ENCODE results near the gene ATAD3B.
"Not testable (repeated sequence)": the region's sequence is repeated elsewhere in the genome, so short reads cannot be mapped to it uniquely, and the experiment has no call there.

ATAD3B gene

DNA sequence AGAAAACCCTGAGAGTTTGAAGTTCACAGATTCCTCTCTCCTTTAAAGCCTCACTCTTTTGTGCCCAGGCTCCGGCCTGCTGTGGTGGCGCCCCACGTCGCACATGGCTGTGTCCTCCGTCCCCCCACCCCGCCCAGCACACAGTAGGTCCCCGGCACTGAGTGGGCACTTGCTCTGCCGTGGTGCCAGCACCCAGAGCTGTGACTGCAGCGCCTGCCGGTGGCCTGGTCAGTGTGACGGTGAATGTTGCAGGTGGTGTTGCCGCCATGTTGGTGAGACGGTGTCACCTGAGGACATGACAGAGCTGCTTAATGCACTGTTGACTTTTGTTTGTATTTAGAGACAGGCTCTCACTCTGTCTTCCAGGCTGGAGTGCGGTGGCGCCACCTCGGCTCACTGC lies 18.7 kb upstream of the ATAD3B start:
- no peak for DNase-seq

DNA sequence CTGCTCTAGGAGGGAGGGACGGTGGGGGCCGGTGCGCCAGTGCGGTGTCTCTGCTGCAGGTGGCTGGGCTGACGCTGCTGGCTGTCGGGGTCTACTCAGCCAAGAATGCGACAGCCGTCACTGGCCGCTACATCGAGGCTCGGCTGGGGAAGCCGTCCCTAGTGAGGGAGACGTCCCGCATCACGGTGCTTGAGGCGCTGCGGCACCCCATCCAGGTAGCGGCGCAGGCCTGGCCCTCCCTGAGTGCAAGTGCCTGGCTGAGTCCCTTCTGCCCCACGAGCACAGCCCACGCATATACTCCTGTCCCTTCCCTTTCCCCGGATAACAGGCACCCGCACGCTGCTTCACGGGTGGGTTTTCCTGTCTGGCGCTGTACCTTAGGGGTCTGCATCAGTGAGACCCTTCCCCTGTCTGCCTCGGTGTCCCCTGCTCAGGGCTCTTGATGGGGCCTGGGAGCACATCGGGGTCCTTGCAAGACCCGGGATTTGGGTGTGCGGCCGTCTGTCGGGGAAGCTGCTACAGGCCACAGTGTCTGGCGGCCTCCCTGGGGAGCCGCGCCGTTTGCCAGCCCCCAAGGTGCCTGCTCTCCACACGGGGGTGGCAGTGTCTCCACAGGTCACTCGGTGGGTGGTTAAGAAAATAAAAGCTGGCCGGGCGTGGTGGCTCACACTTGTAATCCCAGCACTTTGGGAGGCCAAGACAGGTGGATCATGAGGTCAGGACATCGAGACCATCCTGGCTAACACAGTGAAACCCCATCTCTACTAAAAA lies 17.1 kb upstream of the ATAD3B start:
- DNase-seq, result not testable (repeated sequence)

DNA sequence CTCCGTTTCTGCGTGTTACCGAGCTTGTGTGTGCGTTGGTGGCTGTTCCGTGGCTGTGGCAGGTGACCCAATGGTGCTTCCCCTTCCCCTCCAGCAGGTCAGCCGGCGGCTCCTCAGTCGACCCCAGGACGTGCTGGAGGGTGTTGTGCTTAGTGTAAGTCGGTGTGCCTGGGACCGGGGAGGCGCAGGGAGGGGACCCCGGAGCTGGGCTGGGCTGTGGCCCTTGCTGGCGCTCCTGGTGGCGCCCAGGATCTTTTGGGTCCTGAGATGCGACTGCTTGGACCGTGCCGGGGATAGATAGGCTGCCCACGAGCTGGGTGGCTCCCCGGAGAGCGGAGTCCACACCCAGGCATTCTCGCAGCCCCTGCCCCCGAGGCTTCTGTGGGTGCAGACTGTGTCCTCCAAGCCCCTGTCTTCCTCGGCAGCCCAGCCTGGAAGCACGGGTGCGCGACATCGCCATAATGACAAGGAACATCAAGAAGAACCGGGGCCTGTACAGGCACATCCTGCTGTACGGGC lies 16.1 kb upstream of the ATAD3B start:
- DNase-seq, result no peak

DNA sequence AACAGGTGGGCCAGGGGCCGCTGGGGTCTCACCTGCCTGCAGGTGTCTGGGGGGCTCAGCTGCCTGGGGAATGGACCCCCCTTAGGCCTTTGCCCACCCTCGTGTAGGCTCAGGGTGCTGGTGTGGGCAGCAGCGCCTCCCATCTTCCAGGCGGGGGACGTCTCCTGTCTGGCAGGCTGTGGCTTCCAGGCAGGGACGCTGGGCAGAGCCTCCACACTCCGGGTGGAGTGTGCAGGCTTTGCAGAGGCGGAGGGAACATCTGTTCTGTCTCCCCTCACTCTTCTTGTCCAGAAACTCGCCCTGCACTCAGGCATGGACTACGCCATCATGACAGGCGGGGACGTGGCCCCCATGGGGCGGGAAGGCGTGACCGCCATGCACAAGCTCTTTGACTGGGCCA lies 15.6 kb upstream of the ATAD3B start:
- not testable (repeated sequence) for DNase-seq

DNA sequence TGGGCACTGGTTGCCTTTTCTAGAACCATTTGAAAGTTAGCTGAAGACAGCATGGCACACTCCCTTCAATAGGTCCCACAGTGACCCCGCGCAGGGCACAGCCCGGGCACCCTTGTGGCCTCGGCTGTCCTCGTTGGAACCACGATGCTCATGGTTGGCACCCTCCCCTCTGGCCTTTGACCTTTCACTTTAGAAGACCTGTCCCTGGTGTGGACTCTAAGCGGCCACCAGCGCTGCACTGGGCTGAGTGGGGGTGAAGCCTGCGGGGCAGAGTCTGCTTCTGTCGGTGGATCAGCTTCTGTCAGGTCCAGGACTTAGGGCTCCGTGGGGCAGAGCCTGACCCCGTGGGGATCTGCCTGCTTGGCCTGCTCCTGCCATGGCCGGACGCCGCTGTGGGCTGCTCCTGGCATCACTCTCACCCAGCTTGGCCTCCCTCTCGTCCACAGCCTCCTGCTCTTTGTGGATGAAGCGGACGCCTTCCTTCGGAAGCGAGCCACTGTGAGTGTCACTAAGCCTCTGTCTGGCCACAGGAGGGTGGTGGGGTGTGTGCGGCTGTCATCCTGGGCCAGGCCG lies 14.8 kb upstream of the ATAD3B start:
- DNase-seq, result not testable (repeated sequence)

DNA sequence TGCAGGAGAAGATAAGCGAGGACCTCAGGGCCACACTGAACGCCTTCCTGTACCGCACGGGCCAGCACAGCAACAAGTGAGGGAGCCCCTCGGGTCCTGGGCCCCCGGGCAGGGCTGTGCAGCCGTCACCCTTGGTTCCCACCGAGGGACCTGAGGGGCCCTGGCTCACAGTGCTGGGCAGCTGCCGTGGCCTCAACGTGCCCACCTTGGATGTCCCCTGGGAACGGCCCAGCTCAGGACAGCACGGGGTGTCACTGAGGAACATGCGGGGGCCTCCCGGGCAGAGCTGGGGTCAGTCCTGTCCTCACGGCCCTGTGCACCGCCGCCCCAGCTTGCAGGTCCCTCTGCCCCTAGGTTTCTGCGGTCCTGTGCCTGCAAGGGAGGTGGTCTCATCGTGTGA lies 12.4 kb upstream of the ATAD3B start:
- not testable (repeated sequence) for DNase-seq

DNA sequence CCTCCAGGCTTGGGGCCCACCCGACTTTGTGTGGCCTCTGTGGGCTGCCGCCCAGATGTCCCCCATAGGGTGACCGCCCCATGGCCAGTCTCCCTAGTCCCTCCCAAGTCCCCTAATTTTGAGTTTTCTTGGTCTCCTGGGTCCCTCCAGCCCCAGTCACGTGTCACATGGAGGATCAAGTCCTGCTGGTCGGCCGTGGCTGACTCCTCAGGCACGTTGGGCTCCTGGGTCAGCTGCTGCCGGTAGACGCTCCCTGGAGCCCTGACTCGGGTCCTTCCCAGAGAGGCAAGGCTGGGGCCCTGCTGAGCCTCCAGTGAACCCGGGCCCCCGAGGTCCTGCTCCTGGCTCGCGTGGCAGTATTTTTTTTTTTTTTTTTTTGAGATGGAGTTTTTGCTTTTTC lies 11.9 kb upstream of the ATAD3B start:
- DNase-seq, result not testable (repeated sequence)

DNA sequence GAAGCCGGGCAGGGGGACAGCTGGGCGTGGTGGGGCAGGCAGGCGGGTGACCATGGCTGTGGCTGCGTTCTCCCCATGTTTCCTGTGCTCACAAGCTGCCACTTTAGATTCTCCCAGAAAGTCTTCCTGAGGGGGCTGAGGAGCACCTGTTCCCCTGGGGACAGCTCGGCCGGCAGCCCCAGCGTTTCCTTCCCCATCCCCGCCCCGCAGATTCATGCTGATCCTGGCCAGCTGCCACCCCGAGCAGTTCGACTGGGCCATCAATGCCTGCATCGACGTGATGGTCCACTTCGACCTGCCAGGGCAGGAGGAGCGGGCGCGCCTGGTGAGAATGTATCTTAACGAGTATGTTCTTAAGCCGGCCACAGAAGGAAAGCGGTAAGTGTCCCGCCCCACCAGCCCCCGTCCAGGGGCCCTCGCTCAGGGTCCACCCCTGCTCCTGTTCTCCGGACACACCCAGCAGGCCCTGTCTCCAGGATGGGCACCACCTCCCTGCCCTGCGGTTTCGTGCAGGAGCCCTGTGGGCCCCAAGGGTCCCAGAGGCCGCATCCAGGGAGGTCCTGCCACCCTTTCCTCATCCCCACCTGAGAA lies 10.9 kb upstream of the ATAD3B start:
- DNase-seq, result no peak

DNA sequence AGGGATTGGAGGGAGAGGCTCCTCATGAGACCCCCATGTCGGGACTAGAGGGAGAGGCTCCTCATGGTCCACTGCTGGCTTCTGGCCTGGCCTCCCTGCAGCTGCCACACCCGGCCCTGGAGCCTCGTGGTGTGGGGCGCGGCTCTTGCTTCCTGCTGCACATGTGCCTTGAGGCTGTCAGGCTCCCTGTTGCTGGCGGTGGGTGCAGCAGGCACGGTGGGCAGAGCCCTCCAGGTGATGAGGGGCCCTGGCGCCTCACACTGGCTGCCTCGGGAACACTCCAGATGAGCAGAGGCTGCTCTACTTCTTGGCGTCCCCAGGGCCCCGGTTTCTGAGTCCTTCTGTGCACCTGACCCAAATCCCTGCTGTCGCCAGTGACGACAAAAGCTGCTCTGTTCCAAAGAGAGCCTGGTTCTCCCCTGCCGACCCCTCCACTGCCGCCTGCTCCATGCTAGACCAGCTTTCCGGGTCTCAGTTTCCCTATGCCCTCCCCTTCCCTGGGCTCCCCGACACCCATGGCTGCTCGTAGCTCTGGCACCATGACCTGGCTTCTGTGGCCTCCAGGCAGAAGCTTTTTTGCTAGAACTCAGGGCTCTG lies 9.7 kb upstream of the ATAD3B start:
- DNase-seq, result no peak

DNA sequence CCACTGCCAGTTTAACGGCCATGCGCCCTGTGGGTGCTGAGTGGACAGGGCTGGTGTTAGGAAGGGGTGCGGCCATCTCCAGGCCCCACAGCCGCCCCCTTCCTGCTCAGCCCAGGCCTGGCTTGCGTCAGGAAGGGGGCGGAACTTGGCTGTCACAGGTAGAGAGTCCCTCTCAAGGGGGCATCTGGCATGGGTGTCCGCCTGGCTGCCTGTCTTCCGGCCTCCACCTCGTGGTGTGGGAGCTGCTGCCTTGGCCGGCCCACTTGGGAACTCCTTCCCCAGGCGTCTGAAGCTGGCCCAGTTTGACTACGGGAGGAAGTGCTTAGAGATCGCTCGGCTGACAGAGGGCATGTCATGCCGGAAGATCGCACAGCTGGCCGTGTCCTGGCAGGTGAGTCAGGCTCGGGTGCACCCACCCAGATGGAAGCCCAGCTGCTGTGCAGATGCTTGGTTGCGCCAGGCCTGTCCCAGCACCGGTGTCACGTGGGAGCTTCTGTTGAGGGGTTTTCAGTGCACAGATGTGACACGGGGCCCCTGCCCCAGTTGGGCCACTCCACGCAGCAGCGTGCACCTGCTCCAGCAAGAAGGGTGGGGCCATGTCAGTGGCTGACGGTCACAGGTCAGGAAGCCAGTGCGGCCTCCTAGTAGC lies 9.1 kb upstream of the ATAD3B start:
- no peak for DNase-seq

DNA sequence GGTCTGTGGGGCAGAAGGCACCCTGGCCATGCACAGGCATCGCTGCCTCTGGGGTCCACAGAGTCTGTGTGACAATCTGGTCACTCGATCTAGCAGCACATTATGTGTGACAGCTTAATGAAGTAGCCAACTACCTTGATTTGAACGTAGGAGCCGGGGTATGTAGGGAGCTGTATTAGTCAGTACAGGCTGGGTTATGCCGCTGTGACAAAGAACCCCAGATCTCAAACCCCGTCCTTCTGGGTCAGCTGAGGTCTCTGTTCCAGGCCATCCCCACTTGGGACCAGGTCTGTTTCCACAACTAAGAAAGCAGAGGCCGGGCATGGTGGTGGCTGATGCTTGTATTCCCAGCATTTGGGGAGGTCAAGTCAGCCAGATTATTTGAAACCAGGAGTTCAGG lies 8.3 kb upstream of the ATAD3B start:
- DNase-seq, result no peak

DNA sequence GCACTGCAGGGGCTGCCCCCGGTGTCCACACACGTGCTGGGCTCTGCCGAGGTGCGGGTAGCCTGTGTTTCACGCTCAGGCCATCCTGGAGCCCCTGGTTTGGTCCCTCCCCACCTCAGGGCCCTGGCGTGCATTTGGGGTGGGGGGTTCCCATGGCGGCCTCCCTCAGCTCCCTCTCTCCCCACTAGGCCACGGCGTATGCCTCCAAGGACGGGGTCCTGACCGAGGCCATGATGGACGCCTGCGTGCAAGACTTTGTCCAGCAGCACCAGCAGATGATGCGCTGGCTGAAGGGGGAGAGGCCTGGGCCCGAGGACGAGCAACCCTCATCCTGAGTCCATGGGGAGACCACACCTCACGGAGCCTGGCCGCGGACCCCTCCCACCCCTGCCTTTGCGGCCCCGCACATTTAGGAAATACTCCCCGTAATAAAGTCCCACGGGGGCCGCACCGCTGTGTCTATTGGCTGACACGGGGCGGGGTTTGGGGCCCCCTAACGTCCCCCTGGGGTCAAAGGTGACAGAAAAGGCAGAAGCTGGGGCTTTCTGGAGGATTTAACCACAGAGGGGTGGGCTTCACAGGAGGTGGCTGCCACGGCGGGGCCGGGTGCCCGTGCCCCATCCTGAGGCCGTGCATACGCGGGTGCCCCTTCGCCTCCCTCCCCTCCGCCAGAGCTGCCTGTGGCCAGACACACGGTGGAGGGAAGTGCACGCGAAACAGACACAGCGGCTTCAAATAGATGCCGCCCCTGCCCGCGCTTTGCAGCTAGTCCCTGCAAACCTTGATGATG lies 3.2 kb upstream of the ATAD3B start:
- DNase-seq, result not testable (repeated sequence)

DNA sequence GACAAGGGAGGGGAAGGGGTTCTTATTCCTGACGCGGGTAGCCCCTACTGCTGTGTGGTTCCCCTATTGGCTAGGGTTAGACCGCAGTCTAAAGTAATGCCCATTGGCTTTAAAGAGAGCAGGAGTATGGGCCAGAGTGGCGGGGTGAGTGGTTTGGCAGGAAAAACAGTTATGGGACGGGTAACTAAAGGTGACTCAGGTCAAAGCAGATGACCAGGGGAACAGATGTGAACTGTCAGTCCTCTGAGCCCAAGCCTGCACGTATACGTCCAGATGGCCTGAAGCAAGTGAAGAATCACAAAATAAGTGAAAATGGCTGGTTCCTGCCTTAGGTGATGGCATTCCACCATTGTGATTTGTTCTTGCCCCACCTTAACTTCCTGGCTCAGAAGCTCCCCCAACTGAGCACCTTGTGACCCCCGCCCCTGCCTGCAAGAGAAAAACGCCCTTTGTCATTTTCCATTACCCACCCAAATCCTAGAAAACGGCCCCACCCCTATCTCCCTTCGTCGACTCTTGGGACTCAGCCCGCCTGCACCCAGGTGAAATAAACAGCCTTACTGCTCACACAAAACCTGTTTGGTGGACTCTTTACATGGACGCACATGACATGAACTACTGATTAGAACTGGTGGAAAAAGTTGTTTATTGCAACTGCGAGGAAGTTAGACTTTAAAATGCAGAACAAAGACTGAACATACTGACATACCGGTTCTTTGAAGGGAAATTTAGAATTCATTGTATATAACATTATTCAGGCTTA lies 758 bp upstream of the ATAD3B start:
- no peak for DNase-seq

DNA sequence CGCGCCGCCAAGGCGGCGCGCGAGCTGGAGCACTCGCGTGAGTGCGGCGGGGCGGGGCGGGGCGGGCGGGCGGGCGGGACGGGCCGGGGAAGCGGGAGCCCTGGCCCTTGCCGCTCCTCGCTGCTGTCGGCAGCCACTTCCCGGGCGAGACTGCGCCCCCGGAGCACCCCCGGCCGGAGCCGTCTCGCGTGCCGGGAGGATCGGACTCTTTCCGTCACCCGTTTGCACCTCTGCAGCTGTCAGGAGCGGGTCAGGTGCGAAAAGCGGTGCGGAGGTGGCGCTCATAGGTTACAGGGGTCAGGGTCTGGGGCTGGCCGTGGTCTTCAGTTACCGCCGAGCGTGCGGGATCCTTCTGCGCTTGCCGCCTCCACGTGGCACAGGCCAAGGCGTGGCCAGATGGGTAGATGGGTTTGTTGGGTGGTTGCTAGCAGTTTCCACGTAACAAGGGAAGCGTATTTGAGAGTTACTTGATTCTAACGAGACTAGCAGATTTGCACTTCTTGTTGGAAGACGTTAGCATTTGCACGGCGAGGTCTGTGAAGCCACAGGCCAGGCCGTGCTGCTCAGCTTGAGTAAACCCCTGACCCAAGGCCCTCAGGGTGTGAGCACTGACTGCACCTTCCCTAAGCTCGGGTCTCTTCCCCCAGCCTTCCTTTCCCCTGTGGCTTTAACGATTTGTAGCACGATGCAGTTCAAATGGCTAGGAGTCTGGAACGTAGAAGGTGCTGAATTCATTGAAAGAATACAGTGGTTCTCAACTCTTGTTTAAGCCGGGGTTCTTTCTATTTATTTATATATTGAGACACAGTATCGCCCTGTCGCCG lies 700 bp downstream of the ATAD3B start:
- not testable (repeated sequence) for DNase-seq

DNA sequence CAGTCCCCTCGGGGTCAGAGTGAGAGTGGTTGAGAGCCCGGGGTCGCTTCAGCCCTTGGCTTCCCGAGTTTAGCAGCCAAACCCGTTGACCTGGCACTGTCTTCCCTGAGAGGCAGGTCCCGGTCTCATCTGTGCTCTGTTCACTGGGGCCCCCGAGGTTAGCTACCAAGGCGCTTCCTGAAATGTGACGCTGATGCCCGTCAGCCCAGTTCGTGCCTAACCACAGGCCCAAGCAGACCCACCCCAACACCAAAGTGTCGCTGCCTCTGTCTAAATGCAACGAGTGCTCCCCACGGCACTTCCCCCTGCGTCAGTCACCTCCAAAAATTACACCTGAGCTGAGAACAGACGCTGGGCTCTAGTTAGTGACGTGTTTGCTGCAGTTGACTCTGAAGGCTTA lies 4.4 kb downstream of the ATAD3B start:
- not testable (repeated sequence) for DNase-seq

DNA sequence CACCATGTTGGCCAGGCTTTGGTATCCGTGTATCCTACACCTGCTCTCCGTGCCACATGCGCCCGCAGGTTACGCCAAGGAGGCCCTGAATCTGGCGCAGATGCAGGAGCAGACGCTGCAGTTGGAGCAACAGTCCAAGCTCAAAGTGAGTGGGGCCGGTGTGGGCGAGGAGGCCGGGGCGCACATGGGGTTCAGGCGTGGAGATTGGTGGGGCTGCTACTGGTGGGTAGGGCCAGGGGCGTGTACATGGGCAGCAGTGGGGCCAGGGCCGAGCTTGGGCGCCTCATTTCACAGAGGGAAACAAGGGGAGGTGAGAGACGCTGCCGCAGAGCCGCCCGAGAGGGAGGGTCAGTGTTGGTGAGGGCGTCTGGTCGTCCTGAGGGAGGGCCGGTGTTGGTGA lies 5.6 kb downstream of the ATAD3B start:
- no peak for DNase-seq

DNA sequence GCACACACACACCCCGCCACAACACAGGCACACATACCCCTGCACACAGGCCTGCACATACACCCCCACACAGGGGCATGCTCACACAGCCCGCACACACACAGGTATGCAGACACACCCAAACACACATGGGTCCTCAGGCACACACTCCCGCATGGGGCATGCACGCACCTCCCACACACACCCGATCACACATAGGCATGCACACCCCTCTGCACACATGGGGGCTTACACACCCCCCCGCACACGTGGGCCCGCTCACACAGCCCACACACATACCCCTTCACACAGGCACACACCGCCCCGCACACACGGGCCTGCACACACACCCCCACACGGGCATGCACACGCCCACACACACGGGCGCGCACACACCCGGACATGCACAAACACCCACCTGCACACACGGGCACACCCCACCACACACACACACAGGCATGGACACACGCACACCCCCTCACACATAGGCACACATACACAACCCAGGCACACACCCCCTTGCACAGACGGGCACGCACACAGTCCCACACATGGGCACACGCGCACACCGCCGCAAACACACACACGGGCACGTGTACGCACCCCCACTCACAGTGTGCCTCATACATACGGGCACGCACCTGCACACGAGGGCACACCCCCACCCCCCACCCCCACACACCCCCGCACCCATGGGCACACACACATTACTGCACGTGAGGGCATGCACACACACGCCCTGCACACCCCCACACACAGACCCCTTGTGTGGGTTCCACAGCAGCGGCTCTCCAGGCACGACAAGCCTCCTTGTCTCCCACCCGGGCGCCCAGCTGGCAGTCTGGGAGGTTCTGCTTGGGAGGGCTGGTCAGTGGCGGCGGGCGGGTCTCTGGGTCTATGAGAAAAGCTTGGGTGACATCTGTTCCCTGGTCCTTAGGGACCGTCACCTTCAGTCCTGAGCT lies 8.3 kb downstream of the ATAD3B start:
- no peak for DNase-seq

DNA sequence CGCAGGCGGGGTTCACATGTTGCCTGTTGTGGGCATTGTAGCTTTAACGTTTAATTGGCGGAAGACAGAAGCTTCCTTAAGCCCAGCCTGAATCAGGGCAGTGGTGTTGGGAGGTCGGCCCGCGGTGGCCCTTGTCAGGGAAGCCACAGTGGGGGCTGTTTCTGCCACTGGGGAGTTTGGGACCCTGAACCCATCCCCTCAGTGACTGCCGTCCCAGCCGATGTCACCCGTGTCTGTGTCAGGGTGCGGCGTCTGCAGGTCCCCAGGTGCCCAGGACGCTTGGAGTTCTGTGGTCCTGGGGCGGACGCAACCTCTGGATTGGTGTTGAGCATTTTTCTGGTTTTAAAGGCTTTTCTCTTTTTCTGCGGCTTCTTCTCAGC lies 8.9 kb downstream of the ATAD3B start:
- not testable (repeated sequence) for DNase-seq

DNA sequence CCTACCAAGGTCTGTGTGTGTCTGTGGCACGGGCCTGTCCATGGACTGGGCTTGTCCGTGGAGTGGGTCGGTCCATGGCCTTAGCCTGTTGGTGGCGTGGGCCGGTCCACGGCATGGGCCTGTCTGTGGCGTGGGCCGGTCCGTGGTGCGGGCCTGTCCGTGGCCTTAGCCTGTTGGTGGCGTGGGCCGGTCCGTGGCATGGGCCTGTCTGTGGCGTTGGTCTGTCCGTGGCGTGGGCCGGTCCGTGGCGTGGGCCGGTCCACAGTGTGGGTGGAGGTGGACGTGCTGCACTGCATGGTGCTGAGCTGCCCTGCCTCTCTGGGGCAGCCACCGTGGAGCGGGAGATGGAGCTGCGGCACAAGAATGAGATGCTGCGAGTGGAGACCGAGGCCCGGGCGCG lies 10.2 kb downstream of the ATAD3B start:
- not testable (repeated sequence) for DNase-seq

DNA sequence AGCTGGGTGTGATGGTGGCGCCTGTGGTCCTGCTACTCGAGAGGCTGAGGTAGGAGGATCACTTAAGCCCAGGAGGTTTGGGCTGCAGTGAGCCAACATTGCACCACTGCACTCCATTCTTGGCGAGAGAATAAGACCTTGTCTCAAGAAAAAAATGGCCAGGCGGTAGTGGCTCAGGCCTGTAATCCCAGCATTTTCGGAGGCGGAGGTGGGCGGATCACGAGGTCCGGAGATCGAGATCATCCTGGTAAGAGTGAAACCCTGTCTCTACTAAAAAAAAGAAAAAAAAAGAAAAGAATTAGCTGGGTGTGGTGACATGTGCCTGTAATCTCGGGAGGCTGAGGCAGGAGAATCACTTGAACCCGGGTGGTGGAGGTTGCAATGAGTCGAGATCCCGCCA lies 11.3 kb downstream of the ATAD3B start:
- no peak for DNase-seq

Measured in stimulated activated CD4-positive, alpha-beta T cell treated with anti-CD3 and anti-CD28 coated beads, Interleukin-2, amount 100 ng/mL, for 48 hours (primary cell).